A673 (cell line): ENCODE results near the gene PCOLCE2. TPM values are rescaled to one million over a fixed set of nuclear protein-coding genes. Genes with fewer than 3 reads are reported as not detected.

Source experiments
- BruUV-seq: library from RNA; stranded (reverse); fragments of 400-500 nt; replicated peaks from 2 replicates; lab custom pipeline; 2021; lab: Mats Ljungman, UMichigan
- CTCF ChIA-PET: fragments of 300-600 bp; sonication (Branson Sonifier 250); formaldehyde crosslinking; loops from one replicate; lab custom pipeline; 2022; ENCODE audit warnings: antibody characterized with exemption; lab: Charles Lee
- POLR2A ChIA-PET: fragments of 300-600 bp; sonication (Branson Sonifier 250); formaldehyde crosslinking; loops from one replicate; lab custom pipeline; 2022; ENCODE audit warnings: antibody characterized with exemption; ENCODE audit not compliant: low non-redundant PET; lab: Charles Lee
- DNase-seq: peaks from one replicate; pipeline ENCODE4 v3.0.0-alpha.2; 2015; ENCODE audit warnings: low spot score
- H3K27ac ChIP-seq: fragments of 200-600 bp; sonication (generic); 2 replicates; pipeline ENCODE4 v1.5.1; 2016; ENCODE audit warnings: mixed run types, low read depth, mild to moderate bottlenecking, mixed read lengths, antibody characterized with exemption, low read length; ENCODE audit not compliant: poor library complexity, severe bottlenecking
- H3K27me3 ChIP-seq: fragments of 200-600 bp; sonication (generic); replicated peaks from 2 replicates; pipeline ENCODE4 v1.6.1; 2017; ENCODE audit warnings: mixed run types, low read depth, mild to moderate bottlenecking, mixed read lengths, antibody characterized with exemption, low read length; ENCODE audit not compliant: insufficient read depth, poor library complexity
- H3K36me3 ChIP-seq: fragments of 200-600 bp; sonication (generic); 2 replicates; pipeline ENCODE4 v1.6.1; 2016; ENCODE audit warnings: mixed run types, mild to moderate bottlenecking, mixed read lengths, antibody characterized with exemption, low read length; ENCODE audit not compliant: insufficient read depth, poor library complexity, severe bottlenecking
- H3K4me1 ChIP-seq: fragments of 200-600 bp; sonication (generic); 2 replicates; pipeline ENCODE4 v1.6.1; 2017; ENCODE audit warnings: mixed run types, mild to moderate bottlenecking, mixed read lengths, antibody characterized with exemption, low read length; ENCODE audit not compliant: insufficient read depth, poor library complexity, severe bottlenecking
- H3K4me3 ChIP-seq: fragments of 200-600 bp; sonication (generic); 2 replicates; pipeline ENCODE4 v1.5.1; 2016; ENCODE audit warnings: low read depth, mixed run types, mild to moderate bottlenecking, mixed read lengths, low read length; ENCODE audit not compliant: poor library complexity, severe bottlenecking
- H3K9me3 ChIP-seq: fragments of 200-600 bp; sonication (generic); 2 replicates; pipeline ENCODE4 v1.6.1; 2016; ENCODE audit warnings: mixed run types, low read depth, mild to moderate bottlenecking, mixed read lengths, antibody characterized with exemption, low read length; ENCODE audit not compliant: poor library complexity, severe bottlenecking
- EZH2 ChIP-seq: fragments of 200-600 bp; sonication (generic); IDR thresholded peaks from 2 replicates; pipeline ENCODE4 v1.6.1; 2017; ENCODE audit warnings: borderline replicate concordance, low read depth, mild to moderate bottlenecking, mixed read lengths, antibody characterized with exemption, low read length; ENCODE audit not compliant: poor library complexity, severe bottlenecking
- intact Hi-C: fragments of 100-400 bp; cut with micrococcal nuclease; formaldehyde crosslinking; loops from one replicate; pipeline ENCODE4 v1.10.0; 2022; ENCODE audit not compliant: unreplicated experiment
- total RNA-seq: library from RNA; stranded (reverse); gene quantifications from 2 replicates; pipeline ENCODE4 v1.2.3, GENCODE V29; 2021
- TF ChIP-seq, protein P1 (sequence below): fragments of 300-800, 200-600 bp; sonication (generic); conservative IDR thresholded peaks from 2 replicates; pipeline ENCODE4 v1.5.1; 2017; ENCODE audit warnings: low read depth, mild to moderate bottlenecking, antibody characterized with exemption, low read length, moderate library complexity, mixed read lengths

The PCOLCE2 gene
- total RNA-seq, 1 experiment from 2014 or later, result 6.4 TPM

DNA sequence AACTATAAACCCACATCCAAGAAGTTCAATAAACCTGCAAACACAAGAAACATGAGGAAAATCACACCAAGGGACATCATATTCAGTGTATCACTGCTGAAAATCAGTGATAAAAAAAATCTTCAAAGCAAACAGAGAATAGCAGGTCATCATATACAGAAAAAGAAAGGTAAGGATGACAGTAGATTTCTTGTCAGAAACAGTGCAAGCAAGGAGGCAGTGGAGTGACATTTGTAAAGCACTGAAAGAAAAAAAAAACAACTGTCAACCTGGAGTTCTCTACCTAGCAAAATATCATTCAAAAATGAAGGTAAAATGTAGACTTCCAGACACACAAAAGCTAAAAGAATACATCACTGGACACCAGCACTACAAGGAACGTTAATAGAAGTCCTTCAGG is 93.6 kb downstream of the PCOLCE2 start:
- BruUV-seq, result no TSS peak
- intact Hi-C loops, result no loop called here

DNA sequence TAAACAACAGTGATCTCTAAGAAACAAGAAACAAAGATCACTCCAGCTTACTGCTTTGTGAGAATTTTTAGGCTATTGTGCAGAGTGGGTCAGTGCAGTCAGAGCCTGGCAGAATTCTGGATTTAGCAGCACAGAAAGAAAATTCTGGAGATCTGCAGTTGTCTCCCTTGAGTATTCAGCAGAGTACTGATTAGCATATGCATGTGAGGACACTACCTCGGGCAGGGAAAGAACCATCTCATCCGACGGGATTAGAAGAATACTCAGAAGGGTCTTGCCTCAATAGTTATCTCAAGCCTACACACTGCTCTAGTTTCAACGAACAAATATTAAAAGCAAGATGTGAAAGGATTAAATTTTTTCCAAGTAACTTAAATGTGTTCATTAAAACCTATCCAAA is 94.4 kb downstream of the PCOLCE2 start:
- Histone ChIP-seq H3K36me3 (no peaks in the 10 kb centered on the region), H3K9me3 (no peaks in the 10 kb centered on the region), H3K27me3 (no peaks in the 10 kb centered on the region), H3K4me1 (no peaks in the 10 kb centered on the region), H3K27ac (no peak overlapping the region), H3K4me3 (no peak overlapping the region)
- intact Hi-C loops, result no loop called here
- BruUV-seq, result no TSS peak
- ChIA-PET CTCF (no interaction called here), POLR2A (no interaction called here)
- TF ChIP-seq EZH2, result no peak
- TF ChIP-seq, protein P1, sequence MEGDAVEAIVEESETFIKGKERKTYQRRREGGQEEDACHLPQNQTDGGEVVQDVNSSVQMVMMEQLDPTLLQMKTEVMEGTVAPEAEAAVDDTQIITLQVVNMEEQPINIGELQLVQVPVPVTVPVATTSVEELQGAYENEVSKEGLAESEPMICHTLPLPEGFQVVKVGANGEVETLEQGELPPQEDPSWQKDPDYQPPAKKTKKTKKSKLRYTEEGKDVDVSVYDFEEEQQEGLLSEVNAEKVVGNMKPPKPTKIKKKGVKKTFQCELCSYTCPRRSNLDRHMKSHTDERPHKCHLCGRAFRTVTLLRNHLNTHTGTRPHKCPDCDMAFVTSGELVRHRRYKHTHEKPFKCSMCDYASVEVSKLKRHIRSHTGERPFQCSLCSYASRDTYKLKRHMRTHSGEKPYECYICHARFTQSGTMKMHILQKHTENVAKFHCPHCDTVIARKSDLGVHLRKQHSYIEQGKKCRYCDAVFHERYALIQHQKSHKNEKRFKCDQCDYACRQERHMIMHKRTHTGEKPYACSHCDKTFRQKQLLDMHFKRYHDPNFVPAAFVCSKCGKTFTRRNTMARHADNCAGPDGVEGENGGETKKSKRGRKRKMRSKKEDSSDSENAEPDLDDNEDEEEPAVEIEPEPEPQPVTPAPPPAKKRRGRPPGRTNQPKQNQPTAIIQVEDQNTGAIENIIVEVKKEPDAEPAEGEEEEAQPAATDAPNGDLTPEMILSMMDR, result no peak
- DNase-seq, result no peak

More for the DNA sequence above, 93.6 kb downstream of the PCOLCE2 start:
- no peak for DNase-seq
- Histone ChIP-seq H3K9me3 (no peaks in the 10 kb centered on the region), H3K4me1 (no peaks in the 10 kb centered on the region), H3K27ac (no peak overlapping the region), H3K36me3 (no peaks in the 10 kb centered on the region), H3K27me3 (no peaks in the 10 kb centered on the region), H3K4me3 (no peak overlapping the region)
- no peak for TF ChIP-seq EZH2
- TF ChIP-seq, protein P1, result no peak
- ChIA-PET POLR2A (interaction anchor here (0.8 kb wide), 1 partner anchor 207 kb away, joined by 24 read pairs; no protein-coding TSS in a partner anchor), CTCF (no interaction called here)

DNA sequence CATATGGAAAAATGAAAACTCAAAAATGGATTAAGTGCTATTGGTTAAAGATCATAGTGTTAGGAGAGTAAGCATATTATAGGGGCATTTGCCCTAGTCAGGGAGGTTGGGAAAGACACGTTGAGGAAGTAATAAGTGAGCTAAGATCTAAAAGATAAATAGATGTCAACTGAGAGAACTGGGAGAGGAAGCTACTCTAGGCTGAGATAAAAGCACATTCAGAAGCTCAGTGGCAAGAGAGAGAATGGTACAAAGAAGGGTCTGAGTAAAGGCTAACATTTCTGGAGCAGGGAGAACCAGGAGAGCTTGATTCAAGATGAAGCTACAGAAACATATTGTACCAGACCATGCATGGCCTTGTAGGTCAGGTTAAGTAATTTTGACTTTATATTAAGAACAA is 101.2 kb downstream of the PCOLCE2 start:
- intact Hi-C loops, result no loop called here
- Histone ChIP-seq H3K9me3 (no peaks in the 10 kb centered on the region), H3K4me1 (no peaks in the 10 kb centered on the region), H3K27me3 (no peaks in the 10 kb centered on the region), H3K27ac (no peak overlapping the region), H3K36me3 (no peaks in the 10 kb centered on the region), H3K4me3 (no peak overlapping the region)
- POLR2A ChIA-PET, result no interaction called here
- BruUV-seq, result no TSS peak
- DNase-seq, result no peak
- CTCF ChIA-PET, result no interaction called here
- TF ChIP-seq, protein P1, result no peak
- no peak for TF ChIP-seq EZH2
